ENCODE results near the gene GULP1.

GULP1 gene

GRCh38 chr2:188416367-188416766 lies 124.7 kb downstream of the GULP1 start:
- Histone ChIP-seq H3K4me2 (ENCODE audit: insufficient read depth, low read length) (no peak overlapping the region), H2AFZ (ENCODE audit: low read depth, low read length) (no peak overlapping the region), H3K27me3 (ENCODE audit: insufficient read depth, low read length, poor library complexity) (no peaks in the 10 kb centered on the region), H3K9me3 (ENCODE audit: insufficient read depth, low read length, severe bottlenecking) (no peaks in the 10 kb centered on the region), H3K9ac (ENCODE audit: low read depth, low read length) (no peak overlapping the region), H3K79me2 (ENCODE audit: insufficient read depth, low read length) (no peaks in the 10 kb centered on the region), H3K36me3 (ENCODE audit: insufficient read depth, low read length) (no peaks in the 10 kb centered on the region), H3K4me1 (ENCODE audit: insufficient read depth, low read length) (no peaks in the 10 kb centered on the region), H3K4me3 (ENCODE audit: low read depth in 1 of 2, low read length in 2 of 2) (no peak overlapping the region), H3K27ac (ENCODE audit: low read length) (no peak overlapping the region), H4K20me1 (ENCODE audit: insufficient read depth, low read length) (no peaks in the 10 kb centered on the region)
- TF ChIP-seq CTCF (IDR thresholded peaks at IDR 0.05; ENCODE audit: borderline replicate concordance, extremely low read depth, low read length, poor library complexity, severe bottlenecking) (no peak), EZH2 (IDR thresholded peaks at IDR 0.05; ENCODE audit: borderline replicate concordance, low read depth, low read length, severe bottlenecking) (no peak)
- ATAC-seq (ENCODE audit: insufficient read depth, low read depth) (no peak), DNase-seq (no peak)

GRCh38 chr2:188422726-188423125 lies 131.1 kb downstream of the GULP1 start:
- no peaks in the 10 kb centered on the region for H4K20me1 ChIP-seq (ENCODE audit: insufficient read depth, low read length)
- DNase-seq (no peak), ATAC-seq (ENCODE audit: insufficient read depth, low read depth) (no peak)
- H3K27me3 ChIP-seq (ENCODE audit: insufficient read depth, low read length, poor library complexity) = no peaks in the 10 kb centered on the region
- no peaks in the 10 kb centered on the region for H3K9me3 ChIP-seq (ENCODE audit: insufficient read depth, low read length, severe bottlenecking)
- no peak overlapping the region for H3K9ac ChIP-seq (ENCODE audit: low read depth, low read length)
- H3K4me2 ChIP-seq (ENCODE audit: insufficient read depth, low read length) = no peak overlapping the region
- H3K4me3 ChIP-seq (ENCODE audit: low read depth in 1 of 2, low read length in 2 of 2) = no peak overlapping the region
- no peaks in the 10 kb centered on the region for H3K4me1 ChIP-seq (ENCODE audit: insufficient read depth, low read length)
- no peak overlapping the region for H2AFZ ChIP-seq (ENCODE audit: low read depth, low read length)
- H3K79me2 ChIP-seq (ENCODE audit: insufficient read depth, low read length) = no peaks in the 10 kb centered on the region
- no peak overlapping the region for H3K27ac ChIP-seq (ENCODE audit: low read length)
- no peak for TF ChIP-seq EZH2 (IDR thresholded peaks at IDR 0.05; ENCODE audit: borderline replicate concordance, low read depth, low read length, severe bottlenecking)
- no peak for TF ChIP-seq CTCF (IDR thresholded peaks at IDR 0.05; ENCODE audit: borderline replicate concordance, extremely low read depth, low read length, poor library complexity, severe bottlenecking)
- no peaks in the 10 kb centered on the region for H3K36me3 ChIP-seq (ENCODE audit: insufficient read depth, low read length)

- Histone ChIP-seq H3K9me3 (ENCODE audit: insufficient read depth, low read length, severe bottlenecking) (no peaks in the 10 kb centered on the region), H3K4me1 (ENCODE audit: insufficient read depth, low read length) (no peaks in the 10 kb centered on the region), H4K20me1 (ENCODE audit: insufficient read depth, low read length) (no peaks in the 10 kb centered on the region), H3K4me3 (ENCODE audit: low read depth in 1 of 2, low read length in 2 of 2) (no peak overlapping the region), H2AFZ (ENCODE audit: low read depth, low read length) (no peak overlapping the region), H3K9ac (ENCODE audit: low read depth, low read length) (no peak overlapping the region), H3K27me3 (ENCODE audit: insufficient read depth, low read length, poor library complexity) (no peaks in the 10 kb centered on the region), H3K36me3 (ENCODE audit: insufficient read depth, low read length) (no peaks in the 10 kb centered on the region), H3K79me2 (ENCODE audit: insufficient read depth, low read length) (no peaks in the 10 kb centered on the region), H3K27ac (ENCODE audit: low read length) (no peak overlapping the region), H3K4me2 (ENCODE audit: insufficient read depth, low read length) (no peak overlapping the region)
- ATAC-seq (ENCODE audit: insufficient read depth, low read depth) = no peak
- no peak for TF ChIP-seq CTCF (IDR thresholded peaks at IDR 0.05; ENCODE audit: borderline replicate concordance, extremely low read depth, low read length, poor library complexity, severe bottlenecking)
- TF ChIP-seq EZH2 (IDR thresholded peaks at IDR 0.05; ENCODE audit: borderline replicate concordance, low read depth, low read length, severe bottlenecking) = no peak
- no peak for DNase-seq
These were observed 133.6 kb downstream of the GULP1 start for GRCh38 chr2:188425266-188425665.

GRCh38 chr2:188426121-188426520 lies 134.4 kb downstream of the GULP1 start:
- Histone ChIP-seq H3K9ac (ENCODE audit: low read depth, low read length) (no peak overlapping the region), H3K36me3 (ENCODE audit: insufficient read depth, low read length) (no peaks in the 10 kb centered on the region), H3K27ac (ENCODE audit: low read length) (no peak overlapping the region), H3K4me2 (ENCODE audit: insufficient read depth, low read length) (no peak overlapping the region), H3K79me2 (ENCODE audit: insufficient read depth, low read length) (no peaks in the 10 kb centered on the region), H3K9me3 (ENCODE audit: insufficient read depth, low read length, severe bottlenecking) (no peaks in the 10 kb centered on the region), H3K27me3 (ENCODE audit: insufficient read depth, low read length, poor library complexity) (no peaks in the 10 kb centered on the region), H4K20me1 (ENCODE audit: insufficient read depth, low read length) (no peaks in the 10 kb centered on the region), H2AFZ (ENCODE audit: low read depth, low read length) (no peak overlapping the region), H3K4me1 (ENCODE audit: insufficient read depth, low read length) (no peaks in the 10 kb centered on the region), H3K4me3 (ENCODE audit: low read depth in 1 of 2, low read length in 2 of 2) (no peak overlapping the region)
- DNase-seq (no peak), ATAC-seq (ENCODE audit: insufficient read depth, low read depth) (no peak)
- TF ChIP-seq CTCF (IDR thresholded peaks at IDR 0.05; ENCODE audit: borderline replicate concordance, extremely low read depth, low read length, poor library complexity, severe bottlenecking) (no peak), EZH2 (IDR thresholded peaks at IDR 0.05; ENCODE audit: borderline replicate concordance, low read depth, low read length, severe bottlenecking) (no peak)

Data from DND-41 (cell line).